ENCODE data around the gene RAMP2.

GRCh38 chr17:42725143-42725542 is 35.9 kb upstream of the RAMP2 start:
- no peak for TF ChIP-seq EZH2phosphoT487 (IDR thresholded peaks at IDR 0.05; ENCODE audit: insufficient read depth, low read depth)
- no peak for TF ChIP-seq EZH2 (IDR thresholded peaks at IDR 0.05; ENCODE audit: insufficient read depth, poor library complexity, severe bottlenecking)
